Iris pigment epithelial cell (primary cell): ENCODE results near the gene ANKRD10.

Experiments used
- DNase-seq: peaks from one replicate; pipeline ENCODE4 v3.0.0-alpha.2; 2011; ENCODE audit warnings: low read depth

Gene ANKRD10

DNA sequence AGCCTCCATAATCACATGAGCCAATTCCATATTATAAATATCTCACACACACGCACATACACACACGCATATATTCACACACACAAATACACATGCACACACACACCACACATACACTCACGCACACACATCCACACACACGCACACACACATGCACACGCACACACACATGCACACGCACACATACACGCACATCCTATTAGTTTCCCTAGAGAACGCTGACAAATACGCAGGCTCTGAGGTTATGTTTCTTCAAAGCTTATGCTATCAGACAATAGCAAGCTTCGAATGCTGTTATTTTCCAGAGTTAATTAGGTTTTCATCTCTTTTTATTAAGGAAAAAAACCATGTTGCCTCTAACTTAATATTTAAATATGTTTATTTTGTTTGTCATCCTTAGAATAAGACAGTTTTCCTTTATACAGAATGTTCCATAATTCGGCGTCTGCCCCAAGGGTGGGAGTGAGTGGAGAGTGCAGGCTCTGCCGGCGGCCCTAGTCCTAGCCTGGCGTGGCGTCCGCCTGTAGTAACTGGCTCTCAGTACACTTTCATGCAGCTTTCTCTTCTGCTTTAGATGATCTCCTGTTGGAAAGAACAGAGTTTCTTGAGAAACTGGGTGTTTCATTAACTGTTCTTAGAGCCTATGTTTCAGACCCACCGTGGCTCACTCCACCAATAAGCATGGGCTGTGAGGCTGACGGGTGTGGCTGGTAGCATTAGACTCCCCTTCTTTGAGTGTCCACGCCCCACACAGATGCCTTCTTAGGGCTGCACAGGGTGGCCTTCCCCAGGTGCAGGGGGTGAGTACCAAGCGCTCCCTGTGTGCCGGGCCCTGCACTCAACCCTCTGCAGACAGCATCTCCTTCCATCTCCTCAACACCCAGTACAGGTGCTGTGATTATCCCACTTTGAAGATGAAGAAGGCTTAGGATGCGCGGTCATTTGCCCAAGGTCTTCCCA lies 30.4 kb upstream of the ANKRD10 start:
- no peak for DNase-seq

- DNase-seq = peak; percentile 75
Measured at GRCh38 chr13:110944121-110944967, 29.5 kb upstream of the ANKRD10 start.

GRCh38 chr13:110942248-110942981 lies 27.5 kb upstream of the ANKRD10 start:
- DNase-seq = peak; percentile 32

DNA sequence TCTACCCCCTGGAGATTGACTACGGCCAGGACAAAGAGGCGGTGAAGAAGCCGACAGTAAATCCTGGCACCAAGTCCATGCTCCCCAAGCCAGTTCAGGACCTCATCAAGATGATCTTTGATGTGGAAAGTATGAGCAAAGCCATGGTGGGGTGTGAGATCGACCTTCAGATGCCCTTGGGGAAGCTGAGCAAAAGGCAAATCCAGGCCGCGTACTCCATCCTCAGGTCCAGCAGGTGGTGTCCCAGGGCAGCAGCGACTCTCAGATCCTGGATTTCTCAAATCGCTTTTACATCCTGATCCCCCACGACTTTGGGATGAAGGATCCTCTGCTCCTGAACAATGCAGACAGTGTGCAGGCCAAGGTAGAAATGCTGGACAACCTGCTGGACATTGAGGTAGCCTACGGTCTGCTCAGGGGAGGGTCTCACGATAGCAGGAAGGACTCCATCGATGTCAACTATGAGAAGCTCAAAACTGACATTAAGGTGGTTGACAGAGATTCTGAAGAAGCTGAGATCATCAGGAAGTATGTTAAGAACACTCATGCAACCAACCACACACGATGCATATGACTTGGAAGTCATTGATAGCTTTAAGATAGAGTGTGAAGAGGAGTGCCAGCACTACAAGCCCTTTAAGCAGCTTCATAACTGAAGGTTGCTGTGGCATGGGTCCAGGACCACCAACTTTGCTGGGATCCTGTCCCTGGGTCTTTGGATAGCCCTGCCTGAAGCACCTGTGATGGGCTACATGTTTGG lies 24.0 kb upstream of the ANKRD10 start:
- no peak for DNase-seq

DNA sequence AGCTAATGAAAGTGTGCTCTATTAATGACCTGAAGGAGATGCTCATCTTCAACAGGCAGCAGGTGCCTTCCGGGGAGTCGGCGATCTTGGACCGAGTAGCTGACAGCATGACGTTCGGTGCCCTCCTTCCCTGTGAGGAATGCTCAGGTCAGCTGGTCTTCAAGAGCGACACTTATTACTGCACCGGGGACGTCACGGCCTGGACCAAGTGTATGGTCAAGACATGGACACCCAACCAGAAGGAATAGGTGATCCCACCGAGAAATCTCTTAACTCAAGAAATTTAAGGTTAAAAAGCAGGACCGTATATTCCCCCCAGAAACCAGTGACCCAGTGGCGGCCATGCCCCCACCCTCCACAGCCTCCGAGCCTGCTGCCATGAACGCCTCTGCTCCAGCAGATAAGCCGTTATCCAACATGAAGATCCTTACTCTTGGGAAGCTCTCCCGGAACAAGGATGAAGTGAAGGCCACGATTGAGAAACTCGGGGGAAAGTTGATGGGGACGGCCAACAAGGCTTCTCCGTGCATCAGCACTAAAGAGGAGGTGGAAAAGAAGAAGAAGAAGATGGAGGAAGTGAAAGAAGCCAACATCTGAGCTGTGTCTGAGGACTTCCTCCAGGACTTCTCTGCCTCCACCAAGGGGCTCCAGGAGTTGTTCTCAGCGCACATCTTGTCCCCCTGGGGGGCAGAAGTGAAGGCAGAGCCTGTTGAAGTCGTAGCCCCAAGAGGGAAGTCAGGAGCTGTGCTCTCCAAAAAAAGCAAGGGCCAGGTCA lies 22.8 kb upstream of the ANKRD10 start:
- no peak for DNase-seq

DNA sequence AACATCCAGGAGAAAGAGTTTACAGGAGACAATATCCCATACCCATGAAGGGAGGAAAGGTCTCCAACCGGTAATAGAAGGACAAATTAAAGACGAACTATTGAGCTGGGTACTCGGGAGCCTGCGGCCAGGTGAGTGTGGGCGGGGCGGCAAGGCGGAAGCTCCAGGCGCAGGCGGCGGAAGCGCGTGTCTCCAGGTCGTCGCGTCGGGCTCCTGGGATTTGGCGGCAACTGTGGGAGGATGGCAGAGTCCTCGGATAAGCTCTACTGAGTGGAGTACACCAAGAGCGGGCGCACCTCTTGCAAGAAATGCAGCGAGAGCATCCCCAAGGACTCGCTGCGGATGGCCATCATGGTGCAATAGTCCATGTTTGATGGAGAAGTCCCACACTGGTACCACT lies 21.6 kb upstream of the ANKRD10 start:
- no peak for DNase-seq

DNA sequence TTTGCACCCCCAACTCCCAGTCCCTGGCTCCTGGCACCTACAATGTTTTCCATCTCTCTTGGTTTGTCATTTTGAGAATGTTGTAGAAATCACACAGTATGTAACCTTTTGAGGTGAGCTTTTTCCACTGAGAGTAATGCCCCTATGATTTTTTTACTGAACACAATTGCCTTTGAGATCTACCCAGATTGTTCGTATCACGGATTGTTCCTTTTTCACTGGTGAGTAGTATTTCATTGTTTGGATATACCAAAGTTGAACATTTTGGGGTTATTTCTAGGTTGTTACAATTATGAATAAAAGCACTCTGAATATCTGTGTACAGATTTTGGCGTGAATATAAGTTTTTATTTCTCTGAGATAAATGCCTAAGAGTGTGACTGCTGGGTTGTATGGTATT lies 17.7 kb upstream of the ANKRD10 start:
- DNase-seq = no peak

- DNase-seq = no peak
Measured at GRCh38 chr13:110929104-110929777, 14.4 kb upstream of the ANKRD10 start.

DNA sequence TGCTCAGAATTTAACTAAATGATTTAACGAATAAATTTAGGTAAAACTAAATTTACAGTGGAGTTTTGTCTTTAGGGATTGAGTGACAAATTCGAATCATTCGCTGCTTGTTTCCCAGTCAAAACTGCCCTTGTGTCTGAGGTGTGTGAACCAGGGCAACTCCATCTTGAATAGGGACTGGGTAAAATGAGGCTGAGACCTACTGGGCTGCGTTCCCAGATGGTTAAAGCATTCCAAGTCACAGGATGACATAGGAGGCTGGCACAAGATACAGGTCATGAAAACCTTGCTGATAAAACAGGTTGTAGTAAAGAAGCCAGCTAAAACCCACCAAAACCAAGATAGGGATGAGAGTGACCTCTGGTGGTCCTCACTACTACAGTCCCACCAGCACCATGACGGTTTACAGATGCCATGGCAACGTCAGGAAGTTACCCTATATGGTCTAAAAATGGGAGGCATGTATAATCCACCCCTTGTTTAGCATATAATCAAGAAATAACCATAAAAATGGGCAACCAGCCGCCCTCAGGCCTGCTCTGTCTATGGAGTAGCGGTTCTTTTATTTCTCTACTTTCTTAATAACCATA lies 10.2 kb upstream of the ANKRD10 start:
- DNase-seq = no peak

DNA sequence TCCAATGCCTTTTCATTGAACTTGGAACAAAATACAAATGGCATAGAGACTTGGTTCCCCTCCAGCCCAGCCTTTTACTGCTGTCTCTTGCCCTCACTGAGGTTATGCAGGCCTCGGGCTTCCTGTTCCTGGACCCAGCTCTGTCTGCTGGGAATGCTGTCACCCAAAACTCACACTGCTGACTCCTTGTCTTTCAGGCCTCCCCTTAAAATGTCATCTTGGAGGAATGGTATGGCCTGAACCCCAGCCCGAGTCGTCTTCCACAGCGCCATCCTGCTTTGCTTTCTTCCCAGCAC lies 9.7 kb upstream of the ANKRD10 start:
- DNase-seq = no peak

DNA sequence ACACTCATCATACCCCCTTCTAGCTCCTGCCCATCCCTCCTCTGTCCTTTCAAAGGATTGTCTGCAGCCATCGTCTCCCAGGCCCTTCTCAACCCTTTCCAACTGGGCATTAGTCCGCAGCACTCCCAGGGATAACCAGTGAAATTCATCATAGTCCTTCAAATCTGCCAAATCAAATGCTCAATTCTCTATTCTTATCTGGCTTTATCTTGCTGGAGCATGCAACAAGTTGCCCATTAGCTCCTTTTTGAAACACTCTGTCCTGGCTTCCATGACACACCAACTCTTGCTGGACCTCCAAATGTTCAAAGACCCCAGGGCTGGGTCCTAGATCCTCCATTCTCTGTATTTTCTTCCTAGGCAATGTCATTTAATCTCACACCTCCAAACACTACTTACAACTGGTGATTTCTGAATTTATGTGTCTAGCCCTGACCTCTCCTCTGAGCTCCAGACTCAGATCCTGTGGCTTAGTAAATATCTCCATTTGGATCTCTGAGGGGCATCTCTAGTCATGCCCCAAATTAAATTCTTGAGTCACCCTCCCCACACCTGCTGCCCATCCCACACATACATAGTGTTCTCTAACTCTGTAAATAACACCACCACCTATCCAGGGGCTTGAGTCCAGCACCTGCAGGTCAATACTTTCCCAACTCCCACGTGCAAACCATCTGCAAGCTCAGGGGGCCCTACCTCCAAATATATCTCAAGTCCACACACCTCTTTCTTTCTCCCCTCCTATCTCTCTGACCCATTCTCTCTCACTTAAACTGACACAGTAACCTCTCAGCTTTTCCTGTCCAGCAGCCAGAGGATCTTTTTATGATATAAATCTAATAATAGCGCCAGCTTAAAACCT lies 9.1 kb upstream of the ANKRD10 start:
- no peak for DNase-seq

DNA sequence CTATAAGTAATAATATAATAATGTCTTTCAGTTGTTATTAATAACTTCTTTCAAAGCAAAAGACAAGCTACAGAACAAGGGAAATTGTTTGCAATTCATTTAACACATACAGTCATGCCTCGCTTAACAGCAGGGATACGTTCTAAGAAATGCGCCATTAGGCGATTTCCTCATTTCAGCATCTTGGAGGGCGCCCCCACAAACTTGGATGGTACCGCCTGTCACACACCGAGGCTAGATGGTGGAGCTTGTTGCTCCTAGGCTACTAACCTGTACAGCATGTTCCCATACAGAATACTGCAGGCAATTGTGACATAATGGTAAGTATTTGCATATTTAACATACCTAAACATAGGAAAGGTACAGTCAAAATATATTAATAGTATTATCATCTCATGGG lies 8.2 kb upstream of the ANKRD10 start:
- DNase-seq = no peak

DNA sequence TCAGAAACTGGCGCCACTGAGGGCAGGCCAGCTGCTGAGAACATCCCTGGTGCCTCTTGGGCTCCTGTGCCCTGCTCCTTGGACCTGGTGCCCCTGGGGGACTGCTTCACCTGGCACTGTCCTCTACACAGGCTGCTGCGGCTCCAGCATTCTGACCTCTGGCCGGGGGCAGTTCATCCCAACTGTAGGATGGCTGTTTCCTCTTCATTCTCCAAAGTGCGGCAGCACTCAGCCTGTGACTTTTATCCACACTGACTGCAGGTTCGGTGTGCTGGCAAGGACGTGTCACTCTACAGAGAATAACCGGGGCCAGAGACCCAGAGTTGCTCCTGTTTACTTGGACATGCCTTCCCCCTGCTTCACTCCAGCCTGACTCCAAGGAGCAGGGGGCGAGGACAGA lies 7.6 kb upstream of the ANKRD10 start:
- DNase-seq = no peak

DNA sequence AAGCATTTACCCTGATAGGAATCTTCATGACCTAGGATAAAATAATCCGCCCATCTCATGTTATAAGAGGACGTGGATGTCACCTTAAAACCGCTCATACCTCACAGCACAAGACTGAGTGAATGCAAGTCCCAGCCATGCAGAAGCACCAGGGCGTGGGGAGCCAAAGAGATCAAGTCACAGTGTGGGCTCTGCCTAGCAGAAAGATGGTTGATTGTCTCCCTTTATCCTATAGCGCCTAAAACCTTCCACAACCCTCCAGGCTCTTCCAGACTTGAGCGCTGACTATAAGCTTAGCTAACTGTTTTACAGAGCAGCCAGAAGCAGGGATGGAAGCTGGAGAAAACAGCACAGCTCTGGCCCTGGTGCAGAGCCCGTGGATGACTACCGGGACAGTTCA lies 6.8 kb upstream of the ANKRD10 start:
- DNase-seq = no peak

- DNase-seq = no peak
Measured at GRCh38 chr13:110921209-110921608, 6.3 kb upstream of the ANKRD10 start.

GRCh38 chr13:110920038-110920437 lies 5.2 kb upstream of the ANKRD10 start:
- DNase-seq = no peak

GRCh38 chr13:110916301-110917142 lies 1.7 kb upstream of the ANKRD10 start:
- DNase-seq = peak; percentile 92

- DNase-seq = no peak
Measured at GRCh38 chr13:110915874-110916206, 971 bp upstream of the ANKRD10 start.
